GM18508 (cell line): ENCODE results near the gene DIS3L2.
"Not testable (repeated sequence)": the region's sequence is repeated elsewhere in the genome, so short reads cannot be mapped to it uniquely, and the experiment has no call there.

Experiments
- ATAC-seq: cut with Tn5 transposase; IDR thresholded peaks from one replicate; pipeline ENCODE4 v1.9.1; 2021; ENCODE audit warnings: moderate number of reproducible peaks; ENCODE audit not compliant: insufficient read depth, unreplicated experiment

DIS3L2 gene

GRCh38 chr2:231998046-231998445 is 36.5 kb downstream of the DIS3L2 start:
- ATAC-seq = no peak

DNA sequence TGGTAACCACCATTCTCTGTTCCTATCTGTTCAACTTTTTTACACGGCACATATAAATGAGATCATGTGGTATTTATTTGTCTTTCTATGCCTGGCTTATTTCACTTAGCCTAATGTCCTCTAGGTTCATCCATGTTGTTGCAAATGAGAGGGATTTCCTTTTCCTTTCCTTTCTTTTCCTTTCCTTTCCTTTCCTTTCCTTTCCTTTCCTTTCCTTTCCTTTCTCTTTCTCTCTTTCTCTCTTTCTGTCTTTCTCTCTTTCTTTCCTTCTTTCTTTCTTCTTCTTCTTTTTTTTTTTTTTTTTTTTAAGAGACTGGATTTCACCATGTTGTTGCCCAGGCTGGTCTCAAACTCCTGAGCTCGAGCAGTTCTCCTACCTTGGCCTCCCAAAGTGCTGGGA is 38.9 kb downstream of the DIS3L2 start:
- ATAC-seq = no peak

GRCh38 chr2:232001073-232001472 is 39.6 kb downstream of the DIS3L2 start:
- ATAC-seq = no peak

DNA sequence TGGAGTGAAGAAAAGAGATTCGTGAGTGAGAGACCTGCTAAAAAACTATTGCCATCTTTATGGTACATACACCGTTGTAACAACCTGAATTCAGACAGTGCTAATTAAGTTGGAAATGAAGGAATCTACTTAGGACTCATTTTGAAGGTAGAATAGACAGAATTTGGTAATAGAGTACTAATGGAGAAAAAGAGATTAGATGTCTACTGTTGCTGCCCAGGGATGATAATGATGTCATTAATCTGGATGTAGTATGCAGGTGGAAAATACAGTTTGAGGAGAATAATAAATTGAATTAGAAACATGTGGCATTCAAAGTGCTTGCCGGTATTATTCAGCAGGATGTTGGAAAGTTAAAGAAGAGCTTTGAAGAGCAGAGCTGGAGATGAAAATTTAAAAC is 44.7 kb downstream of the DIS3L2 start:
- no peak for ATAC-seq

DNA sequence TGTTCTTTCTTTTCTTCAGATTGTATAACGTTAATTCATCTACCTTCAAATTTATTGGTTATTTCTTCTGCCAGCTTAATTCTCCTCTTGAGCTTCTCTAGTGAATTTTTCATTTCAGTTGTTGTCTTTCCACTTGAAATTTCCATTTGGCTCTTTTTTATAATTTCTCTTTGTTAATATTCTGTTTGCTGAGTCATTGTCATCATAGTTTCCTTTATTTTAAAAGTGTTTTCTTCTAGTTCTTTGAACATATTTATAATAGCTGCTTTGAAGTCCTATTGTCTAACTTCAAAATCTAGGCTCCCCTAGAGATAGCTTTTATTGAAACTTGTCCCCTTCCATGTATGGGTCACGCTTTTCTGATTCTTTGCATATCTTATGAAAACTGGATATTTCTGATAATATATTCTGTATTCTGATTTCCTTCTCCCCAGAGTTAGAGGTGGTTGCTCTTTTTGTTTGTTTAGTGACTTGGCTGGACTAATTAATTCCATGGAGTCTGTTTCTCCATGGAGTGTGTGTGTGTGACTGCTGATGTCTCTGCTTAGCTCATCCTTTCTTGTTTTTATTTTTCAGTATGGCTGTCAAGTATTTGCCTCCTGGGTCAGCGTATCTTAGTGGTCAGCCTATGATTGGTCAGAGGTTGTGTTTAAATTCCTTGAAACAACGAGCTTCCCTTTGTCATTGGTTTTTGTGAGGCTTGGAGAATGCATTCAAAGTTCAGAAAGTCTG is 47.6 kb downstream of the DIS3L2 start:
- ATAC-seq = no peak

- no peak for ATAC-seq
Measured at GRCh38 chr2:232009639-232010274, 48.2 kb downstream of the DIS3L2 start.

DNA sequence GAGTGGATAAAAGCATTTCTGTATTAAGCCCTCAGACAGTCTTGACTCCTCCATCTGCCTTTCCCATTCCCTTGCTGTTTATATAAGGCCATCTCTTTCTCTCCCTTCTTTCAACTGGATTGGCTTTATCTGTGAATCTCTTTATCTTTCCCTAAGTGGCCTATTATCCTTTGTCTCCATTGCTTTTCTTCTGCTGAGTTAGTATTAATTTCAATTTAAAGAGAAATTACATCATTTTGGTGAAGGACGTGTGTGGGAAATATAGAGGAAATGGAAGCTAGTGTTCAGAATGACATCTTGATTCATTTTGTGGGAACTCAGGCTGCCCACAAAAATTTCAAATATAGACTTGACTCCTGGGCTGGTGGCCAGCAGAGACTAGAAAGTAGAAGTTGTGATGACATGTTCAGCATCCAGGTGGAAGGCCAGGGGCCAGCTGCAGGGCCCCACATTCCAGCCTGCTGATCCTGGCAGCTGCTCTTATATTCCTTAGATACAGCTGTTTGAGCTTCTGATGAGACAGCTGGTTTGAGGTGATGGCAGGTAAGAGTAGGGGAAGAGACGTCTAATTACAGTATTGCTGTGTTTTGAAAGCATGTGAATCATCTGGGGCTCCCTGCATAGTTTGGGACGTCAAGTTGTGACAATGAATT is 52.3 kb downstream of the DIS3L2 start:
- no peak for ATAC-seq

DNA sequence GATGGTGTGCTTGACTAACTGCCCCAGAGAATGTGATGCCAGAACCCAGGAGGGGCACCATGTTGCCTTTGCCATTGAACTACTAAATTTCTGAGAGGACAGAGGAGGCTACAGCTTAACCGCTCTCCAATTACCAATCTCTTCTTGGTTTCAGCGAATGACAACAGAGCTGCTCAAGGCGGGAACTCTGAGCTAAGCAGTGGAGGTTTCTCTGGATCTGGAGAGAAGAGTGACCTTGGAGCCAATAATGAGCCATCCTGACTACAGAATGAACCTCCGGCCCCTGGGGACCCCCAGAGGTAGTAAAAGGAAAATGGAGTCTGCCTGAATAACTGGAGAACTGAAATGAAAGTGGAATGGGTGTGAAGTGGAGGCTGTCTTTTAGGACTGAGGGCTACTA is 53.2 kb downstream of the DIS3L2 start:
- no peak for ATAC-seq

- no peak for ATAC-seq
Measured at GRCh38 chr2:232018181-232018580, 56.7 kb downstream of the DIS3L2 start.

GRCh38 chr2:232022718-232023117 is 61.2 kb downstream of the DIS3L2 start:
- ATAC-seq = no peak

GRCh38 chr2:232023426-232023825 is 61.9 kb downstream of the DIS3L2 start:
- no peak for ATAC-seq

DNA sequence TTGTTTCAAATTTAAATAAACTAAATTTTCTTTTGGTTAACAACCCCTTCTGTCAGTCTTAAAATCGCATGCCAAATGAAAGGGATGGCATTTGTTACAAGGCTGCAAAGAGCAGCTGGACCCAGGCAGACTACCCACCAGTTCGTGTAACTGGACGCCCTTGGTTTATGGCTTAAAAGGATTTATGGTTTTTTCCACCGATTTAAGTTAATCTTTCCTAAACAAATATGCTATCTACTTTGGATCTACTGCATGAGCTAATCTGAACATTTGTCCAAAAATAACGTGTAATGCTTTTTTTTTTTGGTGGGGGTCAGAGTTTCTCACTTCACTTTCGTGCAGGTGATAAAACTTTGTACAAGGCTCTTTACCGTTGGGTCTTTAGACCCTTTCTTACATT is 62.9 kb downstream of the DIS3L2 start:
- no peak for ATAC-seq

- ATAC-seq = peak; percentile 86
Measured at GRCh38 chr2:232026910-232027309, 65.4 kb downstream of the DIS3L2 start.

- no peak for ATAC-seq
Measured at GRCh38 chr2:232027530-232027929, 66.0 kb downstream of the DIS3L2 start.

DNA sequence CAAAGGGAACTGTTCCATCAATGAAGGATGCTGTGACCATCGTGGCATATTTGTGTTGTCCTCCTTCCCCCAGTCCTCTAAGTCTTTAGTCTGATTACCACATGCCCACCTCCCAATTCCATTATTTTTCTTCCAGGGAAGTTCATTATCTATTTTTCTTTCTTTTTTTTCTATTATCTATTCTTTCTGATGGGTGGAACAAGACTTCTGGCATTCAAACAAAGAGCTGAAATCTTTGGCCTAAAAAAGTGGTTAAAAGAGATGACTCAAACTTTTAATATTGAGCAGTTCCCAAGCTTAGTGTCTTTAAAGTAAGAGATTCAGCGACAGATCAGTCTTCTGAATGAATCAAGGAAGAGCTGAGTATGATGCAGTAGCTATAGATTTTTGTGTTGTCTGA is 66.6 kb downstream of the DIS3L2 start:
- ATAC-seq = no peak

DNA sequence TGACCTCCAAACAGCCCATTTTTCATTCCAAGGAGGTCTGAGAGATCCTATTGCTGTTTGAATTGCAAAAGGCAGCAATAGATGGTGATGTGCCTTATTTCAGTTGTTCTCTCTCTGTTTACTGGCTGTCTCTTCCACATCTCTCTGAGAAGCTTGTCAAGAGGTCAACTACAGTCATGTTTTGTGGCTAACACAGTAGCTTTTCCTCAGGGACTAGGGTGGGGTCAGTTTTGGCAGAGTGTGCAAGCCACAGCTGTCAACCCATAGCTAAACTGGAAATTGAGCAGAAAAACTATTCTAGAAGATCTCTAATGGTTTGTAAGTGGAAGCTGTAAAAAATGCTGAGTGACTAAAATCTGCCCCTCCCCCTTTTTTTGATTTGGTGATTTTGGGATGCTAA is 67.1 kb downstream of the DIS3L2 start:
- ATAC-seq = no peak

DNA sequence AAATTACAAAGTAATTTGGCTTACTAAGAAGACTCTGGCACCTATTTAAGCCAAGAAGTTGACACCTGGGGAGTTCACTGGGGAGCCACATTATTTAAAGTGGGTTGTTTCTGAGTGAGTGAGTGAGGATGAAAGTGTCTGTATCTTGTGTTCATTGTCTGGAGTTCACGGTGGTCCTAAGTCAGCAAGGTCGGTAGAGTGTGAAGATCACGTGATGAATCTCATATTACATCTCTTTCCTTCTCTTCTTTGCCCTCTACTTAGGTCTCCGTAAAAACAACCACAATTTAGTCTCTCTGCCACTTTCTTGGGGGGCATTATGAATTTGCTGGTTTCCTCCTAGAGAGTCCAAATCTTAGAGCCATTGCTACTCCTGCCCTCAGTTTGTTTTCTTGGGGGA is 67.8 kb downstream of the DIS3L2 start:
- ATAC-seq = no peak

DNA sequence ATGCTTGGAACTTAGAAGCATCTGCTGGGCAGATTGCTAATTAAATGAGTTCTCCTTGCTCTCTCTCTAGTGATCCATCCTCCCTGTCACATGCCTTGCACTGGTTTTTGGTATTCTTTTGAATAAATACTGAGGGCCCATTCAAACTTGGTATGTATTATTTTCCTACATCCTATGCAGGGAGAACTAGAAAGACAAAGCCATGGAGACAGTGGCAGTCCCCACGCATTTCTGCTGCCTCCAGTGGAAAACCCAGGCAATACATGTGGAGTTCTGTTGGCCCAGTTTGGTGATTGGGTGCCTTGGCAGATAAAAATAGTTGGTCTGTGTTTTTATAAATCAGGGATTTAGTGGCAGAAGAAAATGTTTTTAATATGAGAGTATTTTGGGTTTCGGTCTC is 68.7 kb downstream of the DIS3L2 start:
- no peak for ATAC-seq

DNA sequence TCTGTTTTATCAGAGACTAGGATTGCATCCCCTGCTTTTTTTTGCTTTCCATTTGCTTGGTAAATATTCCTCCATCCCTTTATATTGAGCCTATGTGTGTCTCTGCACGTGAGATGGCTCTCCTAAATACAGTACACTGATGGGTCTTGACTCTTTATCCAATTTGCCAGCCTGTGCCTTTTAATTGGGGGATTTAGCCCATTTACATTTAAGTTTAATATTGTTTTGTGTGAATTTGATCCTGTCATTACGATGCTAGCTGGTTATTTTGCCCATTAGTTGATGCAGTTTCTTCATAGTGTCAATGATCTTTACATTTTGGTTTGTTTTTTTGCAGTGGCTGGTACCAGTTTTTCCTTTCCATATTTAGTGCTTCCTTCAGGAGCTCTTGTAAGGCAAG is 73.8 kb downstream of the DIS3L2 start:
- ATAC-seq = not testable (repeated sequence)

DNA sequence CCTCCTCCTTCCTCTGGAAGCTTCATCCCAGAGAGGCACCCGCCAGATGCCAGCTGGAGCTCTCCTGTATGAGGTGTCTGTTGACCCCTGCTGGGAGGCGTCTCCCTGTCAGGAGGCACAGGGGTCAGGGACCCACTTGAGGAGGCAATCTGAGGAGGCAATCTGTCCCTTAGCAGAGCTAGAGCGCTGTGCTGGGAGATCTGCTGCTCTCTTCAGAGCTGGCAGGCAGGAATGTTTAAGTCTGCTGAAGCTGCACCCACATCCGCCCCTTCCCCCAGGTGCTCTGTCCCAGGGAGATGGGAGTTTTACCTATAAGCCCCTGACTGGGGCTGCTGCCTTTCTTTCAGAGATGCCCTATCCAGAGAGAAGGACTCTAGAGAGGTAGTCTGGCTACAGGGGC is 75.4 kb downstream of the DIS3L2 start:
- not testable (repeated sequence) for ATAC-seq

DNA sequence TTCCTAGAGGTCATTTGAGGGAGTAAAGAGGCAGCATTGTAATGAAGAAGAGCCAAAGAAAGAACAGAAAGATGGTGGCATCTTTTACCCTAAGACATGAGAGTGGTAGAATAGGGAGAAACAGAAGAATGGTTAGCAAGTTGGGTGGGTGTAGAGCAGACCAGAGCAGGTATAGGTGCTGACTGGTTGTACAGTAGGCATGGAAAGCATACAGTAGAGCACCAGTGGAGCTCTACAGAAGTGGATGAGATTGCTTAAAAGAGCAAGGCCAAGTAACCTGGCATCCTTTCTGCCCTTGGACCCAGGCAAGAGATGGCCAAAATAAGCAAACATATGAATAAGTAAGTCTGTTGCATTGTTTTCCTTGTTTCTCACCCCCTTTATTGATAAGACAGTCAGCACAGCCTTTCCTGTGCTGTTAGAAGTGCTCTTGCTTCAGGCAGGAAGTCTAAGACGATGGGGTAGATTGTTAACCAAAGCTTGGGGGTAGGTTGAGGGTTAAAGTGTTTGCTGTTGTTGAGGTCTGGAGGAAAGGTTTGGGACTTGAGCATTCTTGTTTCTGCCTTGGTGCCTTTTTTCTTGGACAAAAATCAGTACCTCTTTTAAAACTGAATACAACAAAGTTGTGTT is 76.9 kb downstream of the DIS3L2 start:
- ATAC-seq = no peak
